Muscle of arm (tissue), 14 donors: ENCODE results near the gene SPATA18. TPM values are rescaled to one million over a fixed set of nuclear protein-coding genes. Genes with fewer than 3 reads are reported as not detected.

Source experiments
- DNase-seq: peaks from one replicate; pipeline ENCODE4 v3.0.0-alpha.2; 2013
- long read RNA-seq, 11 donors: transcript quantifications; one replicate each; lab custom pipeline, GENCODE V29; 2026
- polyA plus RNA-seq, 12 donors: library from polyadenylated mRNA; unstranded; fragments of 120-200 nt; gene quantifications; one replicate each; pipeline ENCODE4 v1.2.1, GENCODE V29; 2013; ENCODE audit not compliant: insufficient read length in 12 of 12

SPATA18 gene, protein sequence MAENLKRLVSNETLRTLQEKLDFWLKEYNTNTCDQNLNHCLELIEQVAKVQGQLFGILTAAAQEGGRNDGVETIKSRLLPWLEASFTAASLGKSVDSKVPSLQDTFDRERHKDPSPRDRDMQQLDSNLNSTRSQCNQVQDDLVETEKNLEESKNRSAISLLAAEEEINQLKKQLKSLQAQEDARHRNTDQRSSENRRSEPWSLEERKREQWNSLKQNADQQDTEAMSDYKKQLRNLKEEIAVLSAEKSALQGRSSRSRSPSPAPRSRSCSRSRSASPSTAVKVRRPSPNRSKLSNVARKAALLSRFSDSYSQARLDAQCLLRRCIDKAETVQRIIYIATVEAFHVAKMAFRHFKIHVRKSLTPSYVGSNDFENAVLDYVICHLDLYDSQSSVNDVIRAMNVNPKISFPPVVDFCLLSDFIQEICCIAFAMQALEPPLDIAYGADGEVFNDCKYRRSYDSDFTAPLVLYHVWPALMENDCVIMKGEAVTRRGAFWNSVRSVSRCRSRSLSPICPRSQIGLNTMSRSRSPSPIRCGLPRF
- 1 to 10 TPM in 10 of 12 donors, not detected in 2; 1.1 to 3.5 (median 1.9) TPM for polyA plus RNA-seq
- long read RNA-seq, donor 1: 0 reads
- long read RNA-seq, donor 2: 0 reads
- long read RNA-seq, donor 3: 0 reads
- long read RNA-seq, donor 4: 0 reads
- long read RNA-seq, donor 5, partial matches to known transcripts: 0 of 1 reads
- long read RNA-seq, donor 5, other reads (novel, unspliced or antisense): 0 of 1 reads
- long read RNA-seq, donor 6: 0 reads
- long read RNA-seq, donor 7: 0 reads
- long read RNA-seq, donor 8: 0 reads
- long read RNA-seq, donor 9, full-length matches to known transcripts: 1 of 1 reads
- long read RNA-seq, donor 9, partial matches to known transcripts: 0 of 1 reads
- long read RNA-seq, donor 9, other reads (novel, unspliced or antisense): 0 of 1 reads
- long read RNA-seq, donor 10: 0 reads
- long read RNA-seq, donor 11, partial matches to known transcripts: 0 of 1 reads
- long read RNA-seq, donor 11, other reads (novel, unspliced or antisense): 0 of 1 reads

DNA sequence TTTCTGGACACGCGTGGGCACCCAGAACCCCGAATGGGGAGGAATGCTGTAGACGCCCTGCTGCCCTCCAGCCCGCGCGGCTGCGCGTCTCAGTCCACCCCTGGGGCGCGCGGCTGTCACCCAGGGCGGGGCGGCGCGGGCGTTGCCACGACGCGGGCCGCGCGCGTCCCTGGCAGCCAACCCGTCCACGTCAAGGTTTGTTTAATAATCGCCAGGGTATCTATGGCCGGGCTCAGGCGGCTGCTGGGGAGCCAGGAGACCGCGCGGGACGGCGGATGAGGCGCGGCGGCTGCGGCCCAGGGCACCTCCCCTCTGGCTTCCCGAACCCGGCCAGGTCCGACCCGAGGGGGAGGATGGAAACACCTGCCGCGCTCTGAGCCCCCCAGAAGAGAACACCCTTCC lies at the start of gene SPATA18:
SPATA18 (plus strand) TSS at position 92 of the 402 bp plus-strand sequence. CDS start 401 bp downstream, outside the sequence.
- peak; percentile 21 for DNase-seq

DNA sequence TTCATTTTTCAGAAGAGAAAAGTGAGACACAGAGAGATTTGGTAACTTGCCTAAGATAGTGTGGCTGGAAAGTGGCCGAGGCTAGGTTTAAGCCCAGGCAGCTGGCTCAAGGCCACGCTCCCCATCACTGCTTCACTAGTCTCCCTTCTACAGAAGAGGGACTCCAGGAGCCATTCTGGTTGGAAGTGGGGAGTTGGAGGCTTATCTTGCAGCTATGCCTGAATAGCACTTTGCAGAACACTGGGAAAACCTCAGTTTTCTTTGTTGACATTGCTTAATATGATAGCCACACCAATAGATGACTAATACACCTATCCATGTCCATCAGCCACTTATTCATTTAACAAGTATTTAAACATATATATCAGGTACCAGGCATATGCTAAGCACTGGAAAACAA lies 49.5 kb upstream of the SPATA18 start:
- no peak for DNase-seq

DNA sequence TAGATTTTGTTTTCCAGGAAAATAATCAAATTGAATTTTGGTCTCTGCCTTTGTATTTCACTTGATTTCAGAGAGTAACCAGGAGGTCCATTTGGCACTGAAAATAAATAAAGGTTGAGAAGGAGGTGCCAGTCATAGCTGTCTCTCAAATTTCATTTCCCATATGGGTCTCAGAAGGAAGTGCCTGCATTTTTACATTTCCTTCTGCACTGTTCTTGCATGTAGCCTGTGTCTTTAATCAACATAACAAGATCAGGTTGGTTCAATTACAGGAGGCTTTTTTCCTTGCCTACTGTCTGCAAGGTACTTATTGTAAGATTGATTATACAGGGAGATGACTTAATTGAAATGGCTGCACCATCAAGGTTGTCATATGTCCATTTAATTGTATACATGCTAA lies 46.7 kb upstream of the SPATA18 start:
- no peak for DNase-seq

DNA sequence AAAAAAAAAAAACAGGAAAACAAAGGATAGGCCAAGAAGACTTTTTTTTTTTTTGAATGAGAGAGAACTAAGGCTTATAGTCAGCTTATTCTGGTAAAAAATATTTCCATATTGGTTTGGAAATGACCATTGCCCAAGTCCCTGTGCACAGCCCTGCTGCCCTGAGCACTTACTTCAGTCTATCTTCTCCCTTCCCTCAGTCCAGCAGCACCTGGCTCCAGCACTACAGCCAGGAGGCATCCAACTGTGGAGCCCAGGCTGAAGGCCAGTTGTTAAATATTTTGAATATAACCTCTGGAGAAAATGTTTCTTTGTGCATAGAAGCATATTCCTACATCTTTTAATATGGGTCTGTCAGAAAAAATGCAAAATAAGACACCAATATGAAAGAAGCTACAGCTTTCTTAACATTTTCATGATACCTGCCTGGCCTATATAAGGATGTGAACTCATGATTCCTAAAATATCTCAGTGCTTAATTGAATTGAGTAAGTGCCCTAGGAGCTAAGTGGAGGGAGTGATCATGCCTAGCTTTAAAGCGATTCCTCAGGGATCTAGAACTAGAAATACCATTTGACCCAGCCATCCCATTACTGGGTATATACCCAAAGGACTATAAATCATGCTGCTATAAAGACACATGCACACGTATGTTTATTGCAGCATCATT lies 45.4 kb upstream of the SPATA18 start:
- no peak for DNase-seq

DNA sequence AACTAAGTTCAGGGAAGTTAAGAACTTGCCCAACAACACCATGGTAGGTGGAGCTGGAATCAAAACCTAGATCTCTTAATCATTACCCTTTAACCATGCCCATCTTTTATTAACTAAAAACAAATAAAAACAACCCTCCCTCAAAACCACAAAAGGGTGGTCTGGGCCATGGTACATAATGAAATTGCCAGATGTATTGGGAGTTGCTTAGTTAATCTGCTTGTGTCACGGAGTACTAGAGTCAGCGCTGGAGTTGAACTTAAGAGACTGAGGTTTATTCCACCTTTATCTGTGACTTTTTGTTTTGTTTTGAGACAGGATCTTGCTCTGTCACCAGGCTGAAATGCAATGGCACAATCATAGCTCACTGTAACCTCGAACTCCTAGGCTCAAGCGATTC lies 44.2 kb upstream of the SPATA18 start:
- DNase-seq: no peak

DNA sequence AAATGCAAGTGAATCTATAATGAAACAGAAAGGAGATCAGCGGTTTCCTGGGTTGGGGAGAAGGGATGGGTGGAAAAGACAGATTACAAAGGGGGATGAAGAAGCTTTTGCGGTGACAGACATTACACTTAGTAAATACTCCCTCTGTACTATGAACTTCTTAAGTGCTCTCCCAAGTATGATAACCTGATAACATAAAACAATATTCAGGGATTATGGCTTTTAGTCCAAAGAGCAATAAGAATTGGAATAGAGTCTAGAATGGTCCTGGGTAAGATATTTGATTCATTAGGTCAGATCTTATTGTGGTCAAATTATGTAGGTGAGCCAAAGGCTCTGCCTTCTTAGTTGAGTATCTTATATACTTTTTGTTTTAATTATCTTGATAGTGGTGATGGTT lies 40.1 kb upstream of the SPATA18 start:
- DNase-seq: no peak

DNA sequence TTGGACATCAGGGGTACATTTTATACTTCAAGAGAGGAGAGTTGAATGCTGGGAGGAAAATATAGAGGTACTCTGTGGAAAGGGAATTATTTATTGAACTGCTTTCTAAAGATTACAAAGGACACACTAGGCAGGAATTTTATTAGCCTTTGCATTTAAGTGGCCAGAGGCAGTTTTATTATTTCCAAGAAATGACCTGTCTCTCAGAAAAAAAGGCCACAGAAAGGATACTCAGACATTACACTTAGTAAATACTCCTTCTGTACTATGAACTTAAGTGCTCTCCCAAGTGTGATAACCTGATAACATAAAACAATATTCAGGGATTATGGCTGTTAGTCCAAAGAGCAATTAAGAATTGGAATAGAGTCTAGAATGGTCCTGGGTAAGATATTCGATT lies 38.5 kb upstream of the SPATA18 start:
- DNase-seq: no peak

DNA sequence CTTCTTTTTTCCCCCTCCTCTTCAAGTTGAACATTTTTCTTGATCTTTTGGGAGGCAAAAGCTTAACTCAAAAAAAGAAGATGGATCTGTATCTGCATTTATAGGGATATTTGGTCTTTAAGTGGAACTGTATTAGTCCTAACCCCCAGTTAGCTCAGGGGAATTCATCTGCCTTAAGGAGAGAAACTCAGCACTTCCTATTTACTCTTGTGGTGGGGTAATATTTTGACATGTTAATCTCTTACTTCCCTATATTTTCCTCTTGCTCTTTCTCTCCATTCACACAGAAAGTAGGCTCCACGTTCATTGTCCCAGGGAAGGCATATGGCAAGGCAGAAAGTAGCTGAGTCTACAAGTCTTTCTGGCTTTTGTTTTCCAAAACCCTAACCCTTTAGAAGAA lies 36.2 kb upstream of the SPATA18 start:
- DNase-seq: no peak

DNA sequence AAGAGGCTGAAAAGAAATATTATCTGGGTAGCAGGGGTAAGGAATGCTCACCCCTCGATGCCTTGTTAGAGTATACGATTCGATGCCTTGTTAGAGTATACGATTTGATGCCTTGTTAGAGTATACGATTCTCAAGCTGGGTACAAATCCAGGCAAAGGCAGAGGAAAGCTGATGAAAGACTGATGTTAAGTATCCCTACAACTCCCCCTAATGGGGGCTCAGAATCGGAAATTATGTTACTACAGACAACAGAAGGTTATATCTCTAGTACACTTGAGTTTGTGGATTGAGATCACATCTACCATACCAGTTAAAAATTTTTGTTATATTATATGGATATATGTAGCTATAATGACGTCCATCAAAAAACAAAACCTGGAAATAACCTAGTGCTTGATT lies 35.7 kb upstream of the SPATA18 start:
- DNase-seq: peak; percentile 6

DNA sequence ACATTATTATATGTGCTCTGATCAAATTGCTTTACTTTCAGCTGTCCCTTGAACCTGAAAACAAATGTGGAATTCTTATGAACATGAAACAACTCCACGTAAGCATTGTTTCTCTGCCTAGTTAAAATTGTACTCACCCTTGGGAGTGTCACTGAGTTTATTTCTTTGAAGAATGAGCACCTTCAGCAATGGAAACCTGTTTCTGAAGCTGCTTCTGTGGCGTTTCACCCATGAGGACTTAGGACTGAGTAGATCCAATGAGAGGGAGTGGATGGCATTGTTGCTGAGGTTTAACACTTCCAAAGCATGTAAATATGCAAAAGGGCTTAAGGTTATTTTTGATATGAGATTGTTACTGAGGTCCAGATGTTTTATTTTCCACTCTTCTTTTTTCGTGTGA lies 34.1 kb upstream of the SPATA18 start:
- no peak for DNase-seq

DNA sequence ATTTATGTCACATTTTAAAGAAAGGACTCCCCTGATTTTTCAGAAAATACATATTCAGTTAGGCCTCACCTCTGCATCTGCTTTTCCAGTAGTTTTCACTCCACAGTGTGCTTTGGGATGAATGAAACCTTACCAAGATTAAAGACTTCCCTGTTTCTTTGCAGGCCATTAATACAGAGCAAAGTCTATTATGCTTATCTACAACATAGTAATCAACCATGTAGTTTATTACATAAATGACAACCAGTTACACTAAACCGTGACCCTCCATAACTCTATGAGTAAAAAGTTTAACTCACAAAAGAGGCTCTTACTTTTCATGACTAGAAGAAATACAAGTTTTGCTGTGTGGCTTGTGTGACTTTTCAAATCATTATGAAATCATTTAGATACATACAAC lies 33.3 kb upstream of the SPATA18 start:
- DNase-seq: no peak

DNA sequence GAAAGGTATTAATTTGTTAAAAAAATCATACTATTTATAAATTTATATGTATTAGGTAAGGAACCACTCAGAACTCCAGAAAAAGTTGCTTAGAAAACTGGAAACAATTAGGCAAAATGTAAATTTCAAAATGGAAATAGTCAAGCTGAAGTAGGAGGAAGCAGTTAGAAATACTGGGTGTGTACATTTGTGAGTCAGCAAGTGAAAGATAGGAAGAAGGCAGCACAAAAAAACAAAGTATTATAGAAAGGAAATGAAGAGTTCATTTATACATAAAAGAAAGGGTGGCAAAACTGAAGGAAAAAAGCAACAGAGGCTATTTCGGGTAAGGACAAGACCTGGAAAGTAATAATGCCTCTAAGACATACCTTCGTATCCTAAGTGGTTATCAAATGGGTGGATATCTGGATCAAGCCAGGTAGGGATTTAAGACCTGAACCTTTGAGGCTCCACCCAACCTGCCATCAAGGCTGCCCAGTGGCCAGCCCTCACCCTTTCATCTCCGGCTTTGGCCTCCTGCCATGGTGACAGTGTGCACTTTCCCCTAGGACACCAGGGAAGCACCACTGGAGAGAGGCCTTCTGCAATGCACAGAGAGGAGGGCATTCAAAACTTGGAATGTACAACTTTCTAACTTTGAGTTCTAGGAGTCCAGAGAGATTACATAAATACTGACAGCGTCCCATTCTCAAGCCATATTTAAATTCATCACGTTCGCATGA lies 31.0 kb upstream of the SPATA18 start, which contains the start of gene LRRC66:
LRRC66 (minus strand) TSS at position 428 of the 722 bp plus-strand sequence. CDS start 2,750 bp downstream, outside the sequence.
- no peak for DNase-seq

DNA sequence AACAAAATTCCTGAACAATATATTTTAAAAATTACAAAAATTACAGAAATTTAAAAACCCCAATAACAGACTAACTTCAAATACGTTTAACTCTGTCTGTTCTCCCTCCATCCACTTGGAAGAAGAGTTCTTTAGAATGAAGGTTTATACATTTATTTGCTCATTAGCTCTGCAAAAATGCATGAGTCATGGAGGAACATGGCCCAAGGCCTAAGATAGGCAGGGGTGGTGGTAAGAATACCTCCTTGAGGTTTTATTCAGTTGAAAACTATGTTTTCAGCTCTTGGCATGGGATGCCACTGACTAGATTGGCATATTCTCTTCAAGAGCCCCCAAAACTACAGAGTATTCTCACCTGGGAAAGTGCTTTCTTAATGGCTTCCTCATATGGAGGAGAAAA lies 22.1 kb upstream of the SPATA18 start:
- DNase-seq: no peak

DNA sequence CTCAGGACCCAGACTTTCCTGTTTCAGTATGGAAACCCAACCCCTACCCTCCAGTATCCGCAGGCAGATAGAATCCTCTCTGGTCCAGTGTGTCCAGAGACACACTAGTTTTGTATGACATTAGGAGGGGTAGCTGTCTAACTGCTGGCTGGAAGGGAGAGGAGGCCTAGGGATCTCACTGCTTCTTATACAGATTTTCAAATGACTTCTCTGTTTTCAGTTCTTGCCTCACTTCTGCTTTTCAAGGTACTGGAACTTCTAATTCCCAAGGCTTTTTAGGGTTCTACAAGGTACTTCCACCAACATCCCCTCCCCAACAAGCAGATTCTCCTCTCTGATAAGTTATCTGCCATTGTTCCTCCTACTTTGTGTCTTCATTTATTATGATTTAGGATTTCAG lies 19.1 kb upstream of the SPATA18 start:
- DNase-seq: no peak

DNA sequence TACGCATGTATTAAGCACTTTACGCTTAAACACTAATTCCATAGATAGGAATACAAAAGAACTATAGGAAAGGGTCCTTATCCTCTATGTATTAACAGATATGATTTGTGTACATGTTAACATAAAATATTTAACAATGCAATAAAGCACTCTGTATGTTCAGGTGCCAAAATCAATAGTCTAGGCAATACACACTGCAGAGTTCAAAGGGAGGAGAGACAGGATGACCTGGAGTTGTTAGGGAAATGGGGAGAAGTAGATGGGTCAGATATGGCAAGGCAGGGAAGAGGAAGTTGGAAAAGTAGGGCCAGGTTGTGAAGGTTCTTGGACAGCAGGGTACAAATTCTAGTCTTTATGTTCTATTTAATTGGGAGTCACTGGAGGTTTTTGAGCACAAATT lies 15.9 kb upstream of the SPATA18 start:
- DNase-seq: no peak

DNA sequence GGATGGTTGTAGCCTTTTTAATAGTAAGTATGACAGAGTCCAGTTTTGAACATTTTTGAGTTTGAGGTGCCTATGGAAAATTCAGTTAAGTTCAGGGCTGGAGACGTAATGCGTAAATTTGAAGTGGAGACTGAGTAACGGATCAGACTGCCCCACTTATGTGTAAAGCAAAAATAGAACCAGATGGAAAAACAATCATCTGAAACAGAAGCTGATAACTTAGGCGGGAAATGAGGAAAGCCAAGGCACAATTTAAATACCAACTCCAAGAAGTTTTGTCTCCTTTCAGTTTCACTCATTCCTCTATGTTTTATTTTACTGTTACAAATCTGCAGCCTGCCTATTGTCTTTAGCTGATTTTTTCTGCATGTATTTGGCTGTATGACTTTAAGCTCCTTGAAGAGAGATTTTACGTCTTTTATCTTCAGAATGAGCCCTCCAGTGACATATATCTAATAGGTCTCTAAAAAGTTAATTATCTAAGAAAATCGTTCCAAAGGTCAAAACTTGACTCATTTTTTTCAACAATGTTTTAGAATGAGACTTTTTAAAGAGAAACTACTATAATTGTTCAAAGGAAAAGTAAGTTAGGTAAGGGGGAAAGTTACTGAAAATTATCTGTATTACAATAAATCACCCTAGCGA lies 14.1 kb upstream of the SPATA18 start:
- peak; percentile 51 for DNase-seq

DNA sequence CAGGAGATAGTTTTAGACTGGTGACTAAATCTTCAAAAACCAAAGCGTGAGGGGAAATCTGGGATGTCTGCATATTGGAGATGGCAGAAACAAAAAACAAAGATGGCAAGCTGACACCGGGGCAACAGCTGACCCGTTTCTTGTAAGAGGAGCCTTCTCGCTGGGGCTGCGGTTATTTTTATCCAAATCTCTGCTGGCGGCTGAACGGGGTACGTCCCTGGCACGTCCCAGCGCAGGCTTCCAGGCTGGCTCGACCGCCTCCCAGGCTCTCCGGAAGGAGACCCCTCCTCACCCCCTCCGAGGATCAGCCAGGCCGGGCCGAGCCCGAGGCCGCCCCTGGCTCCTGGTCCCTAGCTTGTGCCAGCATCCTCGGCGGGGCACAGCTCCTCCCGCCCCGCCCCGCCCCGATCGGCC lies 13.4 kb upstream of the SPATA18 start:
- peak; percentile 71 for DNase-seq

DNA sequence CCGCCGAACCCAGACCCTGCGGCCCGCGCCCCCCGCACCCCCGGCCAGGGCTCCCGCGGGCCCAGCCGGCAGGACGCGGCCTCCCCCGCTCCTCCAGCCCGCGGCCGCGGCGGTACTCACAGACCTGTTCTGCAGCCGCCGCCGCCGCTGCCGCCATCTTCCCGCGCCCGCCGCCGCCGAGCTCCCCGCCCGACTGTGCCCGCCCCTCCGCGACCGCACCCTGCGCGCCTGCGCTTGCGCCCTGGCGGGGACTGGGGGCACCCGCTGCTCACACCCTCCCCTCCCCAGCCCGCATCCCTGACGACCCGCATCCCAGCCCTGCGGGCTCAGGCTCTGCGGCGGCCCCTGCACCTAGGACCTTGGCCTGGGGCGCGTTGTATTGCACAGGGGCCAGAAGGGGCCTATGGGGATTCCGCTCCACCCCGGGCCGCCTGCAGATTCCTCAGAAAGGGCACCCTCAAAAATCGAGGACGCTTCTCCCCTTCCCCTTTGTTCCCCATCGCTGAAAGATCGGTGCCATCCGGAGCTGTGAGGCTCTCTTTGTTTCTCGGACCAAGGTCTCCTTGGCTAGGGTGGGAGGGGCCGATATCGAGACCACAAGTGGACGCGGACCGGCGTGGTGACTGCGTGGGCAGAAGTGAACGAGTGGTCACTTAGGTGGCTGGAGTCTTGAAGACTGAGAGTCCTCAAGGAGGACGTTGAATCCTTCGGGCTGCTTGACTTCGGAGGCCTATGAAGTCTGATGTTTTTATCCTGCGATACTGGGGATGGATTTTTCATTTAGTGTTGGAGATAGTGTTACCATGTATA lies 12.8 kb upstream of the SPATA18 start, which contains the start of gene SGCB:
SGCB (minus strand) TSS at position 197 of the 810 bp plus-strand sequence; CDS start at position 157, 40 bp downstream.
- peak; percentile 63 for DNase-seq

DNA sequence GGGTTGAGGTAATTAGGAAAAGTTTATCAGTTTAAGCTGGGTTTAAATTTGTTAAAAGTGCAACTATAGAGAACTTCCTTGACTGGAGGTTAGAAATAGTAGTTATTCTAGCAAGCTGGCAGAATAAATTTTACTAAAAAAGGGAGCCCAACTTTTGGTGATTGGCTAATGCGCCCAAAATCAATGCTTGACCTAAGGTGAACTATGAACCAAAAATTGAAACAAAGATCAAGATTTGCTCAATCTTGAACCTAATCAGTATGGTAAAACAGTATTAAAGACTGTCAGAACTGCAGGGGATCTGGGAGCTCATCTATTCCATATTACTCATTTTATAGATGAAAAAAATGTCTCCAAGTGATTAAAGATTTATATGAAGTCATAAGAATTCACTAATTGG lies 6.1 kb upstream of the SPATA18 start:
- DNase-seq: no peak

DNA sequence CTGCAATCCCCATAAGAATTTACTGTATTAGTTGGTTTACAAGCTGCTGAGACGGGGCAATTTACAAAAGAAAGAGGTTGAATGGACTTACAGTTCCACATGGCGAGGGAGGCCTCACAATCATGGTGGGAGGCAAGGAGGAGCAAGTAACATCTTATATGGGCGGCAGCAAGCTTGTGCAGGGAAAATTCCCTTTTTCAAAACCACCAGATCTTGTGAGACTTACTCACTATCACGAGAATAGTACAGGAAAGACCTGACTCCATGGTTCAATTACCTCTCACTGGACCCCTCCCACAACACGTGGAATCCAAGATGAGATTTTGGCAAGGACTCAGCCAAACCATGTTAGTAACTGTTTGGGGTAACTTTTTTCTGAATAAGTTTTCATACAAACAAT lies 1.8 kb upstream of the SPATA18 start:
- DNase-seq: no peak
